Activated T-cell treated with anti-CD3 and anti-CD28 coated beads, Interleukin-2, amount 50 U/mL, for 72 hours (primary cell): ENCODE results near the gene KLK14. TPM values are rescaled to one million over a fixed set of nuclear protein-coding genes. Genes with fewer than 3 reads are reported as not detected.

Source experiments
- ATAC-seq, 2 donors: fragments of 150-1000 bp; cut with Tn5 transposase; replicated peaks in 1 of 2; 2 replicates each; pipeline ENCODE4 v1.10.0; 2021; ENCODE audit warnings: moderate library complexity in 2 of 2, mild to moderate bottlenecking in 1 of 2
- DNase-seq, 2 donors: peaks; one replicate each; pipeline ENCODE4 v3.0.0; 2021 to 2022; ENCODE audit warnings: mixed read lengths in 1 of 2
- H3K27ac Mint-ChIP-seq: one replicate; pipeline ENCODE4 v1.8.0; 2022; ENCODE audit warnings: mild to moderate bottlenecking, moderate library complexity, mixed read lengths
- H3K27me3 Mint-ChIP-seq: one replicate; pipeline ENCODE4 v1.8.0; 2022; ENCODE audit warnings: low read depth, mixed read lengths
- H3K36me3 Mint-ChIP-seq, 2 donors: one replicate each; pipeline ENCODE4 v1.8.0; 2022; ENCODE audit warnings: mixed read lengths in 2 of 2, mild to moderate bottlenecking in 1 of 2; ENCODE audit not compliant: insufficient read depth in 2 of 2
- H3K4me1 Mint-ChIP-seq: one replicate; pipeline ENCODE4 v1.8.0; 2022; ENCODE audit warnings: low read depth, mixed read lengths
- H3K4me3 Mint-ChIP-seq, 2 donors: one replicate each; pipeline ENCODE4 v1.8.0; 2022; ENCODE audit warnings: mild to moderate bottlenecking in 2 of 2, mixed read lengths in 2 of 2, moderate library complexity in 2 of 2
- H3K9me3 Mint-ChIP-seq, 2 donors: one replicate each; pipeline ENCODE4 v1.8.0; 2022; ENCODE audit warnings: mixed read lengths in 2 of 2
- total RNA-seq, 2 donors: library from RNA; stranded (reverse); gene quantifications; one replicate each; pipeline ENCODE4 v1.2.3, GENCODE V29; 2022

KLK14 gene
- total RNA-seq, 2 donors from 2014 or later = 0.69 to 1.2 TPM

DNA sequence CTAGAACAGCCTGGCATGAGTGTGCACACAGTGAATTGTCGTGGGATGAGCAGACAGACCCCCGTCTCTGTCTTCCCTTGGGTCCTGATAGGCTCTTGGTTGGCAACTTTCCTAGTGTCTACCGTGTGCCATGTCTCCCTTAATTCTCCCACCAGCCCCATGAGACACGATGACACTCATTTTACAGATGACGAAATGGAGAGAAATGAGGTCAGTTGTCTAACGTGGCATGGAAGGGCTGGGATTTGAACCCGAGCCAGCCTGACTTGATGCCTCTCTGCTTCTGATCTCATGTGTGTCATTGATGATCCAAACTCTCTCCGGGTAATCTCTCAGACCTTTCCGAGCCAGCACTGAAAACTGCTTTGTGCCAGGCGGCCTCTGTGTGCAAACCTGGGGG is 8.4 kb upstream of the KLK14 start:
- Mint-ChIP-seq H3K9me3 (no peaks in the 10 kb centered on the region), H3K4me3 (no peak overlapping the region), H3K36me3 (no peaks in the 10 kb centered on the region), H3K4me1 (peaks cover 5% of the 10 kb centered on the region), H3K27ac (no peak overlapping the region), H3K27me3 (no peaks in the 10 kb centered on the region)
- no peak for ATAC-seq
- DNase-seq = no peak

DNA sequence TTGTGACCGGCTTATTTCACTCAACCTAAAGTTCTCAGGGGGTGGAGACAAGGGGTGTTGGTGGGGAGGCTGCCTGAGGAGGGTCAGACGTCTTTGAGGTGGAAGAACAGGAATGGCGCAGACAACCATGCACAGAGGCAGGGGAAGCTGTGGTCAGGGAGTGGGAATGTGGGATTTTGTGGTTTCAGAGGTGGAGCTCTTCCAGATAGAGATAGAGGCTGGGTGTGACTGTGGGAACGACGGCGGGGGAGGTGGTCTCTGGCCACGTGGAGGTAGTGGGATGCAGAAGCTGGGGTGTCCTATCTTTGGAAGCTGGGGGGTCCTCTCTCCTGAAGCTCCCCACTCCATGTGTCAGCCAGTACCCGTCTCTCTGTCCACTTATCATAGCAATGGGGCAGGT is 7.8 kb upstream of the KLK14 start:
- no peak for ATAC-seq
- no peaks in the 10 kb centered on the region for H3K36me3 Mint-ChIP-seq

DNA sequence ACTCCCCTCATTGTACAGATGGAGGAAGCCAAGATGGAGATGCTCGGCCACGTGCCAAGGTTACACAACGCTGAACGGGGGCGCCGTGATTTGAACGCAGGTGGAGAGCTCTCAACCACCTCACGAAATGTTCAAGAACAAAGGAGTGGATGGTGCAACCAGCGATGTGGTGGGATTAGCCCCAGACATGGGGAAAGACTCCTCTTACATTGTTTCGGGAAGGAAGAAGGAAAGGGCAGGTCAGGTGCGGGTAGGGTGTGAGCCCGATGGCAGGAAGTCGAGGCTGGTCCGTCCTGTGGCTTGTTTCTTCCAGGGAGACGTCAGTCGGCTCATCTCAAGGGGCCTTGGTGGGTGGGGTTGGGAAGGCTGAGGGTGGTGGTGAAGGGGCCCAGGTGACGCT is 7.1 kb upstream of the KLK14 start:
- DNase-seq = no peak
- Mint-ChIP-seq H3K27ac (no peak overlapping the region), H3K9me3 (no peaks in the 10 kb centered on the region), H3K27me3 (no peaks in the 10 kb centered on the region), H3K4me1 (peaks cover 5% of the 10 kb centered on the region), H3K36me3 (no peaks in the 10 kb centered on the region), H3K4me3 (no peak overlapping the region)
- ATAC-seq = no peak

More for the DNA sequence above, 7.8 kb upstream of the KLK14 start:
- Mint-ChIP-seq H3K27ac (no peak overlapping the region), H3K27me3 (no peaks in the 10 kb centered on the region), H3K4me3 (no peak overlapping the region), H3K4me1 (peaks cover 5% of the 10 kb centered on the region), H3K9me3 (no peaks in the 10 kb centered on the region)
- no peak for DNase-seq

DNA sequence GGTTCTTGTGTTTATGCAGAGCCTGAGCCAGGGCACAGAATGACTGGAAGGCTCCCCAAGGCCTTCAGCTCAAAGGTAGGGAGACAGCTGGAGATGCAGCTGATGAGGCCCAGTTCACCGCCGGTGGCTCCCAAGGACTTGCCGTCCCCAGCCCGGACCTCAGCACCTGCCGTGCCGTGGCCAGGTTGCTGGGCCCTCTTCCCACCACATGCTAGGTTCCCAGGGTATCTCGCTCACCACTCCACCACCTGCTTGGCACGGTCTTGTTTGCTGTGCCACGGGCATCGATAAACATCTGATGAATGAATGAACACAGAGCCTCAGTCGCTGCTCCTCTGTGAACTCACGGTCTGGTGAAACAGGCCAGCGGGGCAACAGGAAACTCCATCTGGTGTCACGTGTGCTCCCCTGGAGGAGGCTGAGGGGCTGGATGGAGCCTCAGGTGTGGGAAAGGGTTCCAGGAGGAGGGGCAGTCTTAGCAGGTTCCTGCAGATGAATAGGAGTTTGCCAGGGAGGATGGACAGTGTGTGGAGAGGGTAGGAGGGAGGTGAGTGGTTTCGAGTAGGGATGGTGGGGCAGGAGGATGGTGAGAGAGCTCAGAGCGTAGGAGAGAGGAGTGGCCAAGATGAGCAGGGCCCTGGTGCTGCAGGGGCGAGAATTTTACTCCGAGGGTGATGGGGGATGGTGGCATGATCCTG is 3.6 kb upstream of the KLK14 start:
- no peak for ATAC-seq
- Mint-ChIP-seq H3K9me3 (no peaks in the 10 kb centered on the region), H3K4me3 (no peak overlapping the region), H3K4me1 (peaks cover 4% of the 10 kb centered on the region), H3K27ac (no peak overlapping the region), H3K36me3 (no peaks in the 10 kb centered on the region), H3K27me3 (peaks cover 19% of the 10 kb centered on the region)
- DNase-seq = no peak

DNA sequence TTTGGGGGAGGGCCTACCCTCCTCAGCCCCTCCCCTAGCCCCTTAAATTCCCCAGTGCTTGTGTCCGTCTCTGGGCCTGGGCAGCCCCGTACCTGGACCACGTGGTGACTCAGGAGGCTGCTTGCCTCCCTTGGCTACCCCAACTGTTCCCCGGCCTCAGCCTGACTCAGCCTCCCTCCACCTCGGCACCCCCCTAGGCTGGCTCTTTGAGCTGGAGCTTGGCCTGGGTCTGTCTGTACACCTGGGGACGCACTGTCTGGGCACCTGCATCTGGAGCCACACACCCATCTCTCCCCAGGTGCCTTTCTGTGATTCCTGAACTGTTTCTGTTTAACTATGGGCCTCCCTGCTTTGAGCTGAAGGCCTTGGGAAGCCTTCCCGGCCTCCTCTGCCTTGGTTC is 1.8 kb upstream of the KLK14 start:
- no peak for ATAC-seq
- no peak overlapping the region for H3K4me3 Mint-ChIP-seq
- DNase-seq = no peak
- H3K27me3 Mint-ChIP-seq = peaks cover 19% of the 10 kb centered on the region
- peaks cover 4% of the 10 kb centered on the region for H3K4me1 Mint-ChIP-seq
- no peaks in the 10 kb centered on the region for H3K9me3 Mint-ChIP-seq
- no peaks in the 10 kb centered on the region for H3K36me3 Mint-ChIP-seq
- no peak overlapping the region for H3K27ac Mint-ChIP-seq

DNA sequence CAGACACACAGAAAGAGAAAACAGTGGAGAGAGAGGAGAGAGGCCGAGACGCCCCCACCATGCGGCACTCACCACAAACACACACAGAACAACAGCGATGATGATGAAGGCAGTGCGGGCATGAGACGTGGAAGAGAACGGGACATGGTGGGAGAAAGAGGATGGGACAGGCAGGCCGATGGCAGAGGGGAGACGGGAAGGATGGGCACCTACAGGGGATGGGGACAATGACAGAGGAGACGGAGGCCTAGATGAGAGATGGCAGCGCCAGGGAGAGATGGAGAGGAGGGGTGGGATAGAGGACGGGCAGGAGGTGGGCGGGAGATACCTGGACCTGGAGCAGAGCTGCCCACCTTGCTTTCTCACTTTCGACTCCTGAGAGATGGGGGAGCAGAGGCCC is 1.1 kb upstream of the KLK14 start:
- no peak for ATAC-seq
- Mint-ChIP-seq H3K36me3 (no peaks in the 10 kb centered on the region), H3K4me1 (peaks cover 4% of the 10 kb centered on the region), H3K4me3 (no peak overlapping the region), H3K9me3 (no peaks in the 10 kb centered on the region), H3K27me3 (peaks cover 19% of the 10 kb centered on the region), H3K27ac (no peak overlapping the region)
- DNase-seq = no peak

DNA sequence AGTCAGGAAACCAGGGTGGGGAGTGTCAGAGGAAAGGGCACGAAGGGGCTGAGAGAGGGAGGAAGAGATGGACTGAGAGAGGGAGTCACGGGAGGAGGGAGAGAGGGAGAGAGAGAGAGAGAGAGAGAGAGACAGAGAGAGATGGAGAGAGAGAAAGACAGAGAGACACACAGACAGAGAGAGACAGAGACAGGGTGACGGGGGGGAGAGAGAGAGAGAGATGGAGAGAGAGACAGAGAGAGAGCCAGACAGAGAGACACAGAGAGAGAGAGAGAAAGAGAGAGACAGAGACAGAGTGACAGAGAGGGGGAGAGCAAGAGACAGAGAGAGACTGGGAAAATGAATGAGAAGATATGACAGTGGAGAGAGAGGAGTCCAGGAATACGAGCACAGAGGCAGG is 494 bp upstream of the KLK14 start:
- Mint-ChIP-seq H3K4me3 (no peak overlapping the region), H3K36me3 (no peaks in the 10 kb centered on the region), H3K27me3 (peaks cover 19% of the 10 kb centered on the region), H3K4me1 (peaks cover 4% of the 10 kb centered on the region), H3K9me3 (no peaks in the 10 kb centered on the region), H3K27ac (no peak overlapping the region)
- DNase-seq (no peak), ATAC-seq (no peak)

DNA sequence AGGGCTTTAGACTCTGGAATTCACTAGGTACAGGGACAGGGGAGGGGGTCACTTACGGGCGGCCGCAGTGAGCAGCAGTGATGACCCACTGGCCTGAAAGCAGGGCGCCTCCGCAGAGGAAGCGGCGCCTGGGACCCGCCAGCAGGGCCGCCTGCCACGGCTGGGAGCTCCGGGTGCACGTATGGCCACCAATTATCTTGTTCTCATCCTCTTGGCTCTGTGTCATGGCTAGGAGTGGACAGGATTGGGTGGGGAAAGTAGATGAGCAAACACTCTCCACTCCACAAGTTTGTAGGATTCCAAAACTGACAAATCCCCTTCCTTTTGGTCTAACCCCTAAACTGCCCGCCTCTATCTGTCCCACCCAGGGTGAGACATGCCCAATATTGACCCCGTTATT is 1.2 kb downstream of the KLK14 start:
- DNase-seq (no peak), ATAC-seq (no peak)
- peaks cover 19% of the 10 kb centered on the region for H3K27me3 Mint-ChIP-seq
- no peaks in the 10 kb centered on the region for H3K9me3 Mint-ChIP-seq
- no peak overlapping the region for H3K4me3 Mint-ChIP-seq
- H3K4me1 Mint-ChIP-seq = peaks cover 4% of the 10 kb centered on the region
- H3K27ac Mint-ChIP-seq = no peak overlapping the region
- H3K36me3 Mint-ChIP-seq = no peaks in the 10 kb centered on the region

DNA sequence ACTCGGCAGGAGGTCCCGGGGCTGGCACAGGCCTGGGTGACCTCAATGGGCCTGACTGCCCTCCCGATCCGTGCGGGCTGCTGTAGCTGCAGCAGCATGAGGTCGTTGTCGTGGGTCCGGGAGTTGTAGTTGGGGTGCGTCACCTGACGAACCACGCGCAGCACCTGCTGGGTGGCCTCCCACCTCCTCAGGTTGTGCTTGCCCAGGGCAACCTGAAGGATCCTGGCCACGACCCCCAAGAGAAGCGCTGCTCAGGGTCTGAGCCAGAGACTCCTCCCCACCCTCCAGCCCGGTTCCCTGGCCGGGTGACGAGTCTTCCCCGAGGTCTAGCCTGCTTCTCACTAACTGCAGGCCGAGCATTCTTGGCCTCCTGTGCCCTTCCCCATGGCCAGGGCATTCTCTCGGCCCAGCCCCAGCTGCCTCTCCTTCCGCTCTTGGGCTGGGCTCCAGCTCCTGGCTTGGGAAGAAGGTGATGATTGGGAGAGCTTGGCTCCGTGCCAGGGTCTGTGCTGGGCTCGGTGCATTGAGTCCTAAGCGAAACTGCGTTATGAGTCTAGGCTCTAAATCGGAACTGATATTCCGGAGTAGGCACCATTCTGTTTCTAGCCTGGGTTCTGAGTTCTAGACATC is 3.1 kb downstream of the KLK14 start:
- H3K4me3 Mint-ChIP-seq = no peak overlapping the region
- H3K36me3 Mint-ChIP-seq = no peaks in the 10 kb centered on the region
- no peaks in the 10 kb centered on the region for H3K9me3 Mint-ChIP-seq
- no peak overlapping the region for H3K27ac Mint-ChIP-seq
- peaks cover 4% of the 10 kb centered on the region for H3K4me1 Mint-ChIP-seq
- no peak for ATAC-seq
- H3K27me3 Mint-ChIP-seq = peaks cover 22% of the 10 kb centered on the region
- no peak for DNase-seq

DNA sequence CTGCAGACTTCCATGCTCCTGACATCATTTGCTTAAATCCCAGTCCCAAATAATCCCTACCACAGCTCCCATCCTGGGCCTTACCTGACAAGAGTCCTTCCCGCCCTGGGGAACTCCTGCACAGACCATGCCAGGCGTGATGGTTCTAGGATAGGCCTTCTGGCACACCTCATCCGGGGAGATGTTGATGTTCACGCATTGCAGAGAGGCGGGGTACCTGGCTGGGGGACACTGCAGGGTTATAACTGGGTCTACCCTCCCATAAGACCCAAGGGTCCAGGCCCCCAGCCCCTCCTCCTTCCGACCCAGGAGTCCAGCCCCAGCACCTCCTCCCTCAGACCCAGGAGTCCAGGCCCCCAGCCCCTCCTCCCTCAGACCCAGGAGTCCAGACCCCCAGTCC is 4.0 kb downstream of the KLK14 start:
- Mint-ChIP-seq H3K27me3 (peaks cover 28% of the 10 kb centered on the region), H3K36me3 (peaks cover 0 to 3% of the 10 kb centered on the region in 2 donors), H3K4me3 (no peak overlapping the region), H3K27ac (no peak overlapping the region), H3K4me1 (peaks cover 4% of the 10 kb centered on the region), H3K9me3 (peaks cover 0 to 1% of the 10 kb centered on the region in 2 donors)
- no peak for DNase-seq
- no peak for ATAC-seq

DNA sequence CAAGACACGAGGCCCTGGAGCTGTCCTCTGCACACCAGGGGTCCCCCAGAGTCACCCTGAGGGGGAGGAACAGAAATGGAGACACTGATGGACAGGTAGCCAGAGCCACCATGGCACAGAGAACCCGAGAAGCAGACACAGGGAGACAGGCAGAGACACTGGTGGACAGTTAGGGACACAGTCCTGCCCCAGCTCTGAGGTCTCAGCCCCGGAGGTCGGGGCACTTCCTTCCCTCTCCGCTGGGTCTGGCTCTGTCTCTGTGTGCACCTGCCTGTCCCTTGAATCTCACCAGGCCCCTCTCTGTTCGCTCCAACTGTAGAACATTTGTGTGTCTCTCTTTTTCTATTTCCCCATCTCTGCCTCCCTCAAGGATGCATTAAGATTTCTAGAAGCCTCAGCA is 4.6 kb downstream of the KLK14 start:
- no peak for ATAC-seq
- Mint-ChIP-seq H3K36me3 (peaks cover 0 to 8% of the 10 kb centered on the region in 2 donors), H3K4me1 (no peaks in the 10 kb centered on the region), H3K4me3 (no peak overlapping the region), H3K27me3 (peaks cover 28% of the 10 kb centered on the region), H3K9me3 (peaks cover 0 to 1% of the 10 kb centered on the region in 2 donors), H3K27ac (no peak overlapping the region)
- no peak for DNase-seq

DNA sequence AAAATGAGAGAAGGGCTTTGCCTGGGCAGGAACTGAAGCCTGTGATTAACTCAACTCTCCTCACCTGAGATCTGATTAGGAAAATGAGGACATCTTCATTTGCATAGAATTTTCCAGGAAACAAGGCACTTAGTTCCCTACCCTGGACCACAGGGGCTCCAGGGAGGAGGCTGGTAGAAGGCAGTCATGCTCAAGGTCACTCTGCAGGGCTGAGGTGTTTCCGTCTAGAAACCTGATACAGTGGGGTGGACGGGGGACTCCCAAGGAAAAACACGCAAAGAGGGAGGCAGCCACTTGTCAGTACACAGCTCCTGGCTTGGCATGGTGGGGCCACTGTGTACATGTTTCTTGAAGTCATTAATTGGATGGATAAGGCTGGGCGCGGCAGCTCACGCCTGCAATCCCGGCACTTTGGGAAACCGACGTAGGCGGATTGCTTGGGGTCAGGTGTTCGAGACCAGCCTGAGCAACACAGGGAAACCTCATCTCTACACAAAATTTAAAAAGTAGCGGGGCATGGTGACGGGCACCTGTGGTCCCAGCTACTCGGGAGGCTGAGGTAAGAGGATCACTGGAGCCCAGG is 6.0 kb downstream of the KLK14 start:
- Mint-ChIP-seq H3K4me1 (no peaks in the 10 kb centered on the region), H3K27ac (no peak overlapping the region), H3K27me3 (peaks cover 19% of the 10 kb centered on the region), H3K36me3 (peaks cover 0 to 8% of the 10 kb centered on the region in 2 donors), H3K9me3 (peaks cover 0 to 1% of the 10 kb centered on the region in 2 donors), H3K4me3 (no peak overlapping the region)
- ATAC-seq = no peak
- no peak for DNase-seq

DNA sequence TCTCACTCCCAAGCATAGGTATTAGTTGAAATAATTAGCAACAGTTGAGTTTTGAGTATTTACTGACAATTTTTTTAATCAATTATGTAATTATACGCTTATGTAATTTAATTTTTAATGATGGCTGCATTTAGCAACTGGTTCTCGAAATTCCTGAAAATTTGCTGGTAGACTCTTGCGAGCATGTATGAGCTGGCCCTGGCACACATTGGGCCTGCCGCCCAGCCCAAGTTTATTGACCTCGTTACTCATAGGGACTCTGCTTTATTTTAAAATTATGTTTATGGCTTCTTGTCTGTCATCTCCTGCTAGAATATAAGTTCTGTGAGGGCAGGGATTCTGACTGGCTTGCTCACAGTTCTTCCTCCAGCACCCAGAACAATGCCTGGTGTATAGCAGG is 6.7 kb downstream of the KLK14 start:
- DNase-seq = no peak
- Mint-ChIP-seq H3K4me1 (no peaks in the 10 kb centered on the region), H3K9me3 (peaks cover 0 to 1% of the 10 kb centered on the region in 2 donors), H3K27me3 (peaks cover 19% of the 10 kb centered on the region), H3K4me3 (no peak overlapping the region), H3K27ac (no peak overlapping the region), H3K36me3 (peaks cover 0 to 8% of the 10 kb centered on the region in 2 donors)
- ATAC-seq = no peak

DNA sequence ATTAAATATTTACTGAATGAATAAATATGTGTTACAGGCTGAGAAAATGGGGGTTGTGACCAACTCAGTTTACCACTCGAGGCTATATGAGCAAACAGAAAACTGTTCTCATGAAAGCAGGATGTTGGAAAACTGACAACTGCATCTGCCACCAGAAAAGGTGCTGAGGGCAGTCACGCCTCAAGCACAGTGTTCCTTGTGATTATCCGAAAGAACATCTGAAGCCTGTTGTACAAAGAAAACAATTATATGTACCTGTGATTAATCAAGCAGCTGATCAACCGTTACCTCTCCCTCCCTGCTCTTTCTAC is 11.6 kb downstream of the KLK14 start:
- Mint-ChIP-seq H3K9me3 (peaks cover 3 to 4% of the 10 kb centered on the region in 2 donors), H3K27me3 (peaks cover 37% of the 10 kb centered on the region), H3K4me3 (no peak overlapping the region), H3K36me3 (peaks cover 0 to 8% of the 10 kb centered on the region in 2 donors), H3K4me1 (no peaks in the 10 kb centered on the region), H3K27ac (no peak overlapping the region)
- ATAC-seq (no peak), DNase-seq (no peak)
